Karpas-422 (cell line): ENCODE results near the gene NRXN2. TPM values are rescaled to one million over a fixed set of nuclear protein-coding genes. Genes with fewer than 3 reads are reported as not detected.
"Not testable (repeated sequence)": the region's sequence is repeated elsewhere in the genome, so short reads cannot be mapped to it uniquely, and the experiment has no call there.

Experiments
- DNase-seq: peaks from one replicate; pipeline ENCODE4 v3.0.0-alpha.2; 2015
- H2AFZ ChIP-seq: fragments of 200-600 bp; sonication (generic); 2 replicates; pipeline ENCODE4 v1.6.1; 2014; ENCODE audit warnings: antibody characterized with exemption, low read length, mixed read lengths
- H3K27ac ChIP-seq: fragments of 200-600 bp; sonication (generic); 2 replicates; pipeline ENCODE4 v1.5.1; 2014; ENCODE audit warnings: mild to moderate bottlenecking, low read length, moderate library complexity
- H3K27me3 ChIP-seq: fragments of 200-600 bp; sonication (generic); 2 replicates; pipeline ENCODE4 v1.6.1; 2014; ENCODE audit warnings: low read length, mixed read lengths
- H3K36me3 ChIP-seq: fragments of 200-600 bp; sonication (generic); 2 replicates; pipeline ENCODE4 v1.6.1; 2014; ENCODE audit warnings: low read length, mixed read lengths; ENCODE audit not compliant: insufficient read depth
- H3K4me1 ChIP-seq: fragments of 200-600 bp; sonication (generic); 2 replicates; pipeline ENCODE4 v1.6.1; 2014; ENCODE audit warnings: mild to moderate bottlenecking, low read length, mixed read lengths
- H3K4me2 ChIP-seq: fragments of 200-600 bp; sonication (generic); 2 replicates; pipeline ENCODE4 v1.6.1; 2014; ENCODE audit warnings: low read length, low read depth, mild to moderate bottlenecking; ENCODE audit not compliant: poor library complexity, severe bottlenecking
- H3K4me3 ChIP-seq: fragments of 200-600 bp; sonication (generic); 2 replicates; pipeline ENCODE4 v1.5.1; 2014; ENCODE audit warnings: mild to moderate bottlenecking, antibody characterized with exemption, low read length, mixed read lengths
- H3K79me2 ChIP-seq: fragments of 200-600 bp; sonication (generic); 2 replicates; pipeline ENCODE4 v1.6.1; 2014; ENCODE audit warnings: mild to moderate bottlenecking, low read length, mixed read lengths
- H3K9ac ChIP-seq: fragments of 200-600 bp; sonication (generic); 2 replicates; pipeline ENCODE4 v1.6.0; 2014; ENCODE audit warnings: low read length
- H3K9me2 ChIP-seq: fragments of 200-600 bp; sonication (generic), shearing (Covaris generic); replicated peaks from 2 replicates; pipeline ENCODE4 v1.6.0; 2014; ENCODE audit warnings: mild to moderate bottlenecking, low read length, moderate library complexity; ENCODE audit not compliant: insufficient read depth
- H3K9me3 ChIP-seq: fragments of 300-700, 200-600 bp; sonication (generic); 2 replicates; pipeline ENCODE4 v1.6.1; 2014; ENCODE audit warnings: low read length, mixed read lengths
- H4K20me1 ChIP-seq: fragments of 200-600 bp; sonication (generic); 2 replicates; pipeline ENCODE4 v1.6.1; 2014; ENCODE audit warnings: mild to moderate bottlenecking, antibody characterized with exemption, low read length, low read depth; ENCODE audit not compliant: insufficient read depth
- total RNA-seq: library from RNA; depleted of rRNA; stranded (reverse); fragments of >200 nt; shearing (Covaris generic); gene quantifications from 2 replicates; pipeline ENCODE4 v1.2.3, GENCODE V29; 2014; ENCODE audit warnings: low replicate concordance

The NRXN2 gene
- total RNA-seq, 1 experiment from 2014 or later = not detected

GRCh38 chr11:64562723-64563351, 160.2 kb downstream of the NRXN2 start:
- Histone ChIP-seq H3K4me1 (peaks cover 9% of the 10 kb centered on the region), H3K9ac (no peak overlapping the region), H3K4me2 (no peak overlapping the region), H2AFZ (no peak overlapping the region), H3K79me2 (no peaks in the 10 kb centered on the region), H3K9me2 (no peaks in the 10 kb centered on the region), H3K36me3 (no peaks in the 10 kb centered on the region), H3K27ac (no peak overlapping the region), H4K20me1 (no peaks in the 10 kb centered on the region), H3K27me3 (no peaks in the 10 kb centered on the region), H3K4me3 (no peak overlapping the region), H3K9me3 (no peaks in the 10 kb centered on the region)
- no peak for DNase-seq

GRCh38 chr11:64561984-64562722, 160.8 kb downstream of the NRXN2 start:
- no peak overlapping the region for H3K27ac ChIP-seq
- no peaks in the 10 kb centered on the region for H3K79me2 ChIP-seq
- H3K27me3 ChIP-seq = no peaks in the 10 kb centered on the region
- H4K20me1 ChIP-seq = no peaks in the 10 kb centered on the region
- no peak for DNase-seq
- H3K4me1 ChIP-seq = peaks cover 9% of the 10 kb centered on the region
- H3K4me3 ChIP-seq = no peak overlapping the region
- H3K9me2 ChIP-seq = no peaks in the 10 kb centered on the region
- no peak overlapping the region for H3K4me2 ChIP-seq
- H3K9me3 ChIP-seq = no peaks in the 10 kb centered on the region
- H3K9ac ChIP-seq = no peak overlapping the region
- no peak overlapping the region for H2AFZ ChIP-seq
- H3K36me3 ChIP-seq = no peaks in the 10 kb centered on the region

GRCh38 chr11:64561429-64561828, 161.6 kb downstream of the NRXN2 start:
- H3K9ac ChIP-seq, H3K36me3 ChIP-seq, H3K4me2 ChIP-seq, H3K9me3 ChIP-seq, H3K27me3 ChIP-seq, H3K9me2 ChIP-seq, H3K79me2 ChIP-seq, H2AFZ ChIP-seq, H3K27ac ChIP-seq, H4K20me1 ChIP-seq, H3K4me3 ChIP-seq, DNase-seq, H3K4me1 ChIP-seq: not testable (repeated sequence)

GRCh38 chr11:64560941-64561340, 162.1 kb downstream of the NRXN2 start:
- H3K79me2 ChIP-seq = no peaks in the 10 kb centered on the region
- no peak overlapping the region for H2AFZ ChIP-seq
- H3K27ac ChIP-seq = no peak overlapping the region
- H3K9ac ChIP-seq = no peak overlapping the region
- no peak for DNase-seq
- H3K4me2 ChIP-seq = no peak overlapping the region
- H3K4me1 ChIP-seq = no peaks in the 10 kb centered on the region; the same call in 1 of the 2 replicates
- no peaks in the 10 kb centered on the region for H4K20me1 ChIP-seq
- no peak overlapping the region for H3K4me3 ChIP-seq
- H3K9me2 ChIP-seq = no peaks in the 10 kb centered on the region
- no peaks in the 10 kb centered on the region for H3K36me3 ChIP-seq
- no peaks in the 10 kb centered on the region for H3K9me3 ChIP-seq
- no peaks in the 10 kb centered on the region for H3K27me3 ChIP-seq

GRCh38 chr11:64560139-64560771, 162.7 kb downstream of the NRXN2 start:
- no peak overlapping the region for H3K4me3 ChIP-seq
- H3K27ac ChIP-seq = no peak overlapping the region
- no peak overlapping the region for H2AFZ ChIP-seq
- H3K9ac ChIP-seq = no peak overlapping the region
- no peaks in the 10 kb centered on the region for H3K4me1 ChIP-seq
- no peak overlapping the region for H3K4me2 ChIP-seq
- no peaks in the 10 kb centered on the region for H3K9me3 ChIP-seq
- DNase-seq = no peak
- H3K9me2 ChIP-seq = no peaks in the 10 kb centered on the region
- H3K27me3 ChIP-seq = no peaks in the 10 kb centered on the region
- H3K36me3 ChIP-seq = no peaks in the 10 kb centered on the region
- H3K79me2 ChIP-seq = no peaks in the 10 kb centered on the region
- no peaks in the 10 kb centered on the region for H4K20me1 ChIP-seq

GRCh38 chr11:64559351-64560138, 163.5 kb downstream of the NRXN2 start:
- no peaks in the 10 kb centered on the region for H3K9me2 ChIP-seq
- no peaks in the 10 kb centered on the region for H4K20me1 ChIP-seq
- no peak overlapping the region for H3K9ac ChIP-seq
- H3K9me3 ChIP-seq = no peaks in the 10 kb centered on the region
- H3K27me3 ChIP-seq = no peaks in the 10 kb centered on the region
- DNase-seq = no peak
- H2AFZ ChIP-seq = no peak overlapping the region
- H3K36me3 ChIP-seq = no peaks in the 10 kb centered on the region
- no peak overlapping the region for H3K27ac ChIP-seq
- H3K4me3 ChIP-seq = no peak overlapping the region
- no peaks in the 10 kb centered on the region for H3K79me2 ChIP-seq
- H3K4me2 ChIP-seq = no peak overlapping the region
- H3K4me1 ChIP-seq = no peaks in the 10 kb centered on the region

GRCh38 chr11:64558869-64559268, 164.1 kb downstream of the NRXN2 start:
- Histone ChIP-seq H3K9me2 (no peaks in the 10 kb centered on the region), H3K9ac (no peak overlapping the region), H2AFZ (no peak overlapping the region), H3K36me3 (no peaks in the 10 kb centered on the region), H3K9me3 (no peaks in the 10 kb centered on the region), H3K79me2 (no peaks in the 10 kb centered on the region), H3K4me1 (no peaks in the 10 kb centered on the region), H3K27me3 (no peaks in the 10 kb centered on the region), H4K20me1 (no peaks in the 10 kb centered on the region), H3K4me3 (no peak overlapping the region), H3K27ac (no peak overlapping the region), H3K4me2 (no peak overlapping the region)
- no peak for DNase-seq
